Testis (tissue), 2 donors: ENCODE results near the gene LUZP2.

Experiments
- POLR2A ChIP-seq: fragments of 450-650 bp; IDR thresholded peaks from one replicate; pipeline ENCODE4 v1.6.1; 2017; ENCODE audit warnings: antibody characterized with exemption, mild to moderate bottlenecking, moderate library complexity
- TF ChIP-seq, protein P1 (sequence below), 3 experiments: fragments of 450-650 bp in 2 of 3; fragments of 200-600 bp in 1 of 3; sonication (generic) in 1 of 3; IDR thresholded peaks; one replicate each; pipeline ENCODE4 v1.5.1; 2016 to 2019; ENCODE audit warnings: antibody characterized with exemption in 3 of 3, mild to moderate bottlenecking in 2 of 3, moderate library complexity in 1 of 3

DNA sequence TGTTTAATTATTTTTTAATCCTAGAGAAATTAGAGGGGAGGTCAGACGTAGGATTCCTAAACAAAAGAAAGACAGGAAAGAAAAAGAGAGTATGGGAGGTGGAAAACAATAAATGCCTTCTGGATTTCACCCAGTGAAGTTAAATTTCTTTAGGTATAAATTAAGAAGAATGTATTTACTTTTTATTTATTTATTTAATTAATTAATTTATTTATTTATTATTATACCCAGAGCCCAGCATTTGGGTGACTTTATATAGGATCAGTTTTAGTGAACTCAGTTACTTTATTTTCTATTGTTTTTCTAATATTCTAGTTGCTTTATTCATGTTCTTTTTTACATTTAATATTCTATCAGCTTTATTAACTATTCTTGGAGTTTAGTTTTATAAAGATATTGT lies 551.8 kb downstream of the LUZP2 start:
- TF ChIP-seq, protein P1, sequence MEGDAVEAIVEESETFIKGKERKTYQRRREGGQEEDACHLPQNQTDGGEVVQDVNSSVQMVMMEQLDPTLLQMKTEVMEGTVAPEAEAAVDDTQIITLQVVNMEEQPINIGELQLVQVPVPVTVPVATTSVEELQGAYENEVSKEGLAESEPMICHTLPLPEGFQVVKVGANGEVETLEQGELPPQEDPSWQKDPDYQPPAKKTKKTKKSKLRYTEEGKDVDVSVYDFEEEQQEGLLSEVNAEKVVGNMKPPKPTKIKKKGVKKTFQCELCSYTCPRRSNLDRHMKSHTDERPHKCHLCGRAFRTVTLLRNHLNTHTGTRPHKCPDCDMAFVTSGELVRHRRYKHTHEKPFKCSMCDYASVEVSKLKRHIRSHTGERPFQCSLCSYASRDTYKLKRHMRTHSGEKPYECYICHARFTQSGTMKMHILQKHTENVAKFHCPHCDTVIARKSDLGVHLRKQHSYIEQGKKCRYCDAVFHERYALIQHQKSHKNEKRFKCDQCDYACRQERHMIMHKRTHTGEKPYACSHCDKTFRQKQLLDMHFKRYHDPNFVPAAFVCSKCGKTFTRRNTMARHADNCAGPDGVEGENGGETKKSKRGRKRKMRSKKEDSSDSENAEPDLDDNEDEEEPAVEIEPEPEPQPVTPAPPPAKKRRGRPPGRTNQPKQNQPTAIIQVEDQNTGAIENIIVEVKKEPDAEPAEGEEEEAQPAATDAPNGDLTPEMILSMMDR (IDR thresholded peaks at IDR 0.05): no peak
- TF ChIP-seq POLR2A: no peak
